SK-N-SH treated with all-trans-retinoic acid at 6 μM for 48 hours (cell line): ENCODE data around the gene ZNF486.
"Not testable (repeated sequence)": the region's sequence is repeated elsewhere in the genome, so short reads cannot be mapped to it uniquely, and the experiment has no call there.

Source experiments
- ATAC-seq: fragments of 200-7000 bp; cut with Tn5 transposase; 3 replicates; pipeline ENCODE4 v1.9.1; 2020; ENCODE audit warnings: mild to moderate bottlenecking, moderate library complexity
- ARNTL ChIP-seq: fragments of 450-650 bp; formaldehyde crosslinking; IDR thresholded peaks from 2 replicates; pipeline ENCODE4 v1.5.0; 2020; ENCODE audit warnings: low read depth, mild to moderate bottlenecking, moderate library complexity, borderline replicate concordance
- BACH2 ChIP-seq: fragments of 250-450 bp; sonication (Bioruptor Pico); IDR thresholded peaks from 2 replicates; pipeline ENCODE4 v1.9.0; 2021; ENCODE audit warnings: mild to moderate bottlenecking, borderline replicate concordance
- GLIS3 ChIP-seq: fragments of 250-450 bp; sonication (Bioruptor Pico); IDR thresholded peaks from 2 replicates; pipeline ENCODE4 v1.5.0; 2020; ENCODE audit warnings: mild to moderate bottlenecking, moderate library complexity
- ISL1 ChIP-seq: fragments of 250-450 bp; sonication (Bioruptor Pico); IDR thresholded peaks from 2 replicates; pipeline ENCODE4 v2.1.2; 2022; ENCODE audit warnings: mild to moderate bottlenecking, moderate library complexity
- OSR1 ChIP-seq: fragments of 250-450 bp; sonication (Bioruptor Pico); IDR thresholded peaks from 2 replicates; pipeline ENCODE4 v1.8.0; 2022; ENCODE audit warnings: moderate library complexity, mild to moderate bottlenecking, inconsistent platforms
- PPARA ChIP-seq: fragments of 250-450 bp; sonication (Bioruptor Pico); IDR thresholded peaks from 2 replicates; pipeline ENCODE4 v1.5.0; 2020; ENCODE audit warnings: mild to moderate bottlenecking, borderline replicate concordance
- RARB ChIP-seq: fragments of 250-450 bp; sonication (Bioruptor Pico); IDR thresholded peaks from 2 replicates; pipeline ENCODE4 v1.8.0; 2021; ENCODE audit warnings: mild to moderate bottlenecking, moderate library complexity
- SNAI2 ChIP-seq: fragments of 250-450 bp; sonication (Bioruptor Pico); IDR thresholded peaks from 2 replicates; pipeline ENCODE4 v1.5.0; 2020; ENCODE audit warnings: mild to moderate bottlenecking, moderate library complexity
- TCF4 ChIP-seq: fragments of 250-450 bp; sonication (Bioruptor Pico); IDR thresholded peaks from 2 replicates; pipeline ENCODE4 v1.8.0; 2021; ENCODE audit warnings: mild to moderate bottlenecking, moderate library complexity, borderline replicate concordance
- TOX ChIP-seq: fragments of 250-450 bp; sonication (Bioruptor Pico); IDR thresholded peaks from 2 replicates; pipeline ENCODE4 v1.8.0; 2021; ENCODE audit warnings: mild to moderate bottlenecking, moderate library complexity, borderline replicate concordance
- ZC3H10 ChIP-seq: fragments of 250-450 bp; sonication (Bioruptor Pico); IDR thresholded peaks from 2 replicates; pipeline ENCODE4 v1.5.1; 2021; ENCODE audit warnings: mild to moderate bottlenecking, moderate library complexity
- ZFP3 ChIP-seq: fragments of 250-450 bp; sonication (Bioruptor Pico); IDR thresholded peaks from 2 replicates; pipeline ENCODE4 v1.5.0; 2020; ENCODE audit warnings: mild to moderate bottlenecking, moderate library complexity
- ZFP30 ChIP-seq: fragments of 450-650 bp; formaldehyde crosslinking; IDR thresholded peaks from 2 replicates; pipeline ENCODE4 v1.5.0; 2022; ENCODE audit warnings: mild to moderate bottlenecking, moderate library complexity
- ZNF565 ChIP-seq: fragments of 450-650 bp; formaldehyde crosslinking; conservative IDR thresholded peaks from 2 replicates; pipeline ENCODE4 v1.5.0; 2020; ENCODE audit warnings: low read depth, mild to moderate bottlenecking, moderate library complexity
- ZNF70 ChIP-seq: fragments of 450-650 bp; formaldehyde crosslinking; IDR thresholded peaks from 2 replicates; pipeline ENCODE4 v1.5.0; 2020; ENCODE audit warnings: mild to moderate bottlenecking, moderate library complexity
- ZNF8 ChIP-seq: fragments of 450-650 bp; formaldehyde crosslinking; IDR thresholded peaks from 2 replicates; pipeline ENCODE4 v1.5.0; 2020; ENCODE audit warnings: mild to moderate bottlenecking, moderate library complexity
- TF ChIP-seq, protein P1 (sequence below): fragments of 250-450 bp; sonication (Bioruptor Pico); IDR thresholded peaks from 2 replicates; pipeline ENCODE4 v1.5.1; 2021; ENCODE audit warnings: mild to moderate bottlenecking, moderate library complexity
- TF ChIP-seq, protein P2 (sequence below): fragments of 250-450 bp; sonication (Bioruptor Pico); IDR thresholded peaks from 2 replicates; pipeline ENCODE4 v1.8.0; 2021; ENCODE audit warnings: low read depth, mild to moderate bottlenecking, moderate library complexity, borderline replicate concordance
- TF ChIP-seq, protein P3 (sequence below): fragments of 250-450 bp; sonication (Bioruptor Pico); IDR thresholded peaks from 2 replicates; pipeline ENCODE4 v1.5.0; 2020; ENCODE audit warnings: mild to moderate bottlenecking, moderate library complexity
- TF ChIP-seq, protein P4 (sequence below): fragments of 250-450 bp; sonication (Bioruptor Pico); IDR thresholded peaks from 2 replicates; pipeline ENCODE4 v1.5.1; 2020; ENCODE audit warnings: low read depth, mild to moderate bottlenecking, moderate library complexity

The ZNF486 gene

DNA sequence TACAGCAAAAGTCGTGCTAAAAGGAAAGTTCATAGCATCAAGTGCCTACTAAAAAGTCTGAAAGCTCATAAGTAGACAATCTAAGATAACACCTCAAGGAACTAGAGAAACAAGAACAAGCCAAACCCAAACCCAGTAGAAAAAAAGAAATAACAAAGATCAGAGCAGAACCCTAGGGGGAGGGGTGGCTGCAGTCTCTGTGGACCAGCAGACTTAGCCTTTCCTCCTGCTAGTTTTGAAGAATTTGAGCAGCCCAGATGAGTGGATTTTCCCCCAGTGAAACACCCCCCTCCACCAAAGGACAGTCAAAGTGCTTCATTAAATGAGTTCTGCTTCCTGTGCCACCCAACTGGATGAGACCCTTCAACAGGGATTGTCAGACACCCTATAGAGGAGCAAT lies 2.6 kb upstream of the ZNF486 start:
- TF ChIP-seq ZNF8 (CRISPR knock-in tag) (no peak), GLIS3 (CRISPR knock-in tag) (no peak), ZFP30 (CRISPR knock-in tag) (no peak), TOX (CRISPR knock-in tag) (no peak), RARB (no peak)
- no peak for ATAC-seq

DNA sequence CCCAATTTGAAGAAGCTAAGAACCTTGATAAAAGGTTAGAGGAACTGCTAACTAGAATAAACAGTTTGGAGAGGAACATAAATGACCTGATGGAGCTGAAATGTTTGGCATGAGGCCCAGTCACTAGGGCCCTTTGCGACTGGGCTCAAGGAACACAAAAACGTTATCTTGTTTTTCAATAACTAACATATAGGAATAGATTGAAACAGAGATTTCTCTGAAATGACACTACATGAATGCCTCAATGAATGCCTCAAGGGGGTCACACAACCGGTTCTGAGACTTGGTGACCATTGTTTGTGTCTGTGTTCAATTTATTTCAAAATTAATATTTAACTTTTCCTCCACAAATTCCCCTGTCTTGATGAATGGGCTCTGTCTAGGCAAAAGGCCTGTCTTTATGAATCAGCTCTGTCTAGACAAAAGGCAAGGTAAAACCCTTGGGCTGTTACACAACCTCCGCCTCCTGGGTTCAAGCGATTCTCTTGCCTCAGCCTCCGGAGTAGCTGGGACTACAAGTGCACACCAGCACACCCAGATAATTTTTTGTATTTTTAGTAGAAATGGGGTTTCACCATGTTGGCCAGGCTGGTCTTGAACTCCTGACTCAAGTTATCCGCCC lies 932 bp upstream of the ZNF486 start:
- TF ChIP-seq PPARA (CRISPR knock-in tag) (no peak), ZNF70 (CRISPR knock-in tag) (no peak), ZC3H10 (CRISPR knock-in tag) (no peak), TCF4 (CRISPR knock-in tag) (no peak), ZNF565 (CRISPR knock-in tag) (no peak), BACH2 (CRISPR knock-in tag) (no peak), ZFP3 (CRISPR knock-in tag) (no peak), ZNF8 (CRISPR knock-in tag) (no peak), OSR1 (CRISPR knock-in tag) (no peak), ARNTL (no peak), ZFP30 (CRISPR knock-in tag) (no peak), RARB (no peak), SNAI2 (CRISPR knock-in tag) (no peak), GLIS3 (CRISPR knock-in tag) (no peak), ISL1 (no peak), TOX (CRISPR knock-in tag) (no peak)
- TF ChIP-seq, protein P1, sequence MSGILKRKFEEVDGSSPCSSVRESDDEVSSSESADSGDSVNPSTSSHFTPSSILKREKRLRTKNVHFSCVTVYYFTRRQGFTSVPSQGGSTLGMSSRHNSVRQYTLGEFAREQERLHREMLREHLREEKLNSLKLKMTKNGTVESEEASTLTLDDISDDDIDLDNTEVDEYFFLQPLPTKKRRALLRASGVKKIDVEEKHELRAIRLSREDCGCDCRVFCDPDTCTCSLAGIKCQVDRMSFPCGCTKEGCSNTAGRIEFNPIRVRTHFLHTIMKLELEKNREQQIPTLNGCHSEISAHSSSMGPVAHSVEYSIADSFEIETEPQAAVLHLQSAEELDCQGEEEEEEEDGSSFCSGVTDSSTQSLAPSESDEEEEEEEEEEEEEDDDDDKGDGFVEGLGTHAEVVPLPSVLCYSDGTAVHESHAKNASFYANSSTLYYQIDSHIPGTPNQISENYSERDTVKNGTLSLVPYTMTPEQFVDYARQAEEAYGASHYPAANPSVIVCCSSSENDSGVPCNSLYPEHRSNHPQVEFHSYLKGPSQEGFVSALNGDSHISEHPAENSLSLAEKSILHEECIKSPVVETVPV, result no peak
- TF ChIP-seq, protein P2, sequence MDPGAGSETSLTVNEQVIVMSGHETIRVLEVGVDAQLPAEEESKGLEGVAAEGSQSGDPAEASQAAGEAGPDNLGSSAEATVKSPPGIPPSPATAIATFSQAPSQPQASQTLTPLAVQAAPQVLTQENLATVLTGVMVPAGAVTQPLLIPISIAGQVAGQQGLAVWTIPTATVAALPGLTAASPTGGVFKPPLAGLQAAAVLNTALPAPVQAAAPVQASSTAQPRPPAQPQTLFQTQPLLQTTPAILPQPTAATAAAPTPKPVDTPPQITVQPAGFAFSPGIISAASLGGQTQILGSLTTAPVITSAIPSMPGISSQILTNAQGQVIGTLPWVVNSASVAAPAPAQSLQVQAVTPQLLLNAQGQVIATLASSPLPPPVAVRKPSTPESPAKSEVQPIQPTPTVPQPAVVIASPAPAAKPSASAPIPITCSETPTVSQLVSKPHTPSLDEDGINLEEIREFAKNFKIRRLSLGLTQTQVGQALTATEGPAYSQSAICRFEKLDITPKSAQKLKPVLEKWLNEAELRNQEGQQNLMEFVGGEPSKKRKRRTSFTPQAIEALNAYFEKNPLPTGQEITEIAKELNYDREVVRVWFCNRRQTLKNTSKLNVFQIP (CRISPR knock-in tag), result no peak
- TF ChIP-seq, protein P3, sequence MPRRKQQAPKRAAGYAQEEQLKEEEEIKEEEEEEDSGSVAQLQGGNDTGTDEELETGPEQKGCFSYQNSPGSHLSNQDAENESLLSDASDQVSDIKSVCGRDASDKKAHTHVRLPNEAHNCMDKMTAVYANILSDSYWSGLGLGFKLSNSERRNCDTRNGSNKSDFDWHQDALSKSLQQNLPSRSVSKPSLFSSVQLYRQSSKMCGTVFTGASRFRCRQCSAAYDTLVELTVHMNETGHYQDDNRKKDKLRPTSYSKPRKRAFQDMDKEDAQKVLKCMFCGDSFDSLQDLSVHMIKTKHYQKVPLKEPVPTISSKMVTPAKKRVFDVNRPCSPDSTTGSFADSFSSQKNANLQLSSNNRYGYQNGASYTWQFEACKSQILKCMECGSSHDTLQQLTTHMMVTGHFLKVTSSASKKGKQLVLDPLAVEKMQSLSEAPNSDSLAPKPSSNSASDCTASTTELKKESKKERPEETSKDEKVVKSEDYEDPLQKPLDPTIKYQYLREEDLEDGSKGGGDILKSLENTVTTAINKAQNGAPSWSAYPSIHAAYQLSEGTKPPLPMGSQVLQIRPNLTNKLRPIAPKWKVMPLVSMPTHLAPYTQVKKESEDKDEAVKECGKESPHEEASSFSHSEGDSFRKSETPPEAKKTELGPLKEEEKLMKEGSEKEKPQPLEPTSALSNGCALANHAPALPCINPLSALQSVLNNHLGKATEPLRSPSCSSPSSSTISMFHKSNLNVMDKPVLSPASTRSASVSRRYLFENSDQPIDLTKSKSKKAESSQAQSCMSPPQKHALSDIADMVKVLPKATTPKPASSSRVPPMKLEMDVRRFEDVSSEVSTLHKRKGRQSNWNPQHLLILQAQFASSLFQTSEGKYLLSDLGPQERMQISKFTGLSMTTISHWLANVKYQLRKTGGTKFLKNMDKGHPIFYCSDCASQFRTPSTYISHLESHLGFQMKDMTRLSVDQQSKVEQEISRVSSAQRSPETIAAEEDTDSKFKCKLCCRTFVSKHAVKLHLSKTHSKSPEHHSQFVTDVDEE, result no peak
- ATAC-seq, result no peak

DNA sequence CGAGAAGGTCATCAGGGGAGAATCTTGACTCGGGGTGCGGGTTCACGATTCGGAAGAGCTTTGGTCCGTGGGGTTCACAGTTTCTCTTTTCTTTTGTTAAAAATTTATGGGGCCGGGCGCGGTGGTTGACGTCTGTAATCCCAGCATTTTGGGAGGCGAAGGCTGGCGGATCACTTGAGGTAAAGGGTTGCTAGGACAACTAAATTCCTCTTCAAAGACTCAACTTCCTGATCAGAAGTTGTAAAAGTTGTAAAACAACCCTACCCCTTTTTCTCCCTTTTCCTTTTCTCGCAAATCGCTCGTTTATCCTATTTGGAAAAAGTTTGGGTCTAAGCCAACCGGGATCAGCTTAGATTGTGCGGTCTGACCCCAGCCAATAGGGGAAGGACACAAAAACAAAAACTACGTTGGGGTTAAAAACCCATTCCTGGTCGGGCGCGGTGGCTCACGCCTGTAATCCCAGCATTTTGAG lies 673 bp downstream of the ZNF486 start:
- TF ChIP-seq, protein P2 (CRISPR knock-in tag), result no peak
- ATAC-seq, result peak; percentile 54

DNA sequence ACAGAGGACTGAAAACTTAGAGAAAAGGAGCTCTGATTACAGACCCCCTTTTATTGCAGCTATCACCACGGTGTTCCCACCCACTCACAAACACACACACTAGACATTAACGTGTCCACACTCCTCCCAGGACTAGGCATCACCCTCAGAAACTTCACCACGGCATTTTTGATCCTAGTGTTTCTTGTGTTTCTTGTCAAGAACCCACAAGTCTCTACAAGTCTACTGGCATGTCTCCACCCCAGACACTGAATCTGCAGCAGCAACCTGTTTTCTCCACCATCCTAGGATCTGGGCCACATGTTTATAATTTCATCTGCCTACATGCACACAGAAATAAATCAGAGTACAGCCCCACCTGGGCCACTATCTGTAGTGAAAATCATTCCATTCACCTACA lies 4.3 kb downstream of the ZNF486 start:
- no peak for ATAC-seq
- TF ChIP-seq ZNF565 (CRISPR knock-in tag) (no peak), RARB (no peak), PPARA (CRISPR knock-in tag) (no peak), ISL1 (no peak), ZNF70 (CRISPR knock-in tag) (no peak), ZC3H10 (CRISPR knock-in tag) (no peak), OSR1 (CRISPR knock-in tag) (no peak)
- TF ChIP-seq, protein P3, result no peak
- TF ChIP-seq, protein P4, sequence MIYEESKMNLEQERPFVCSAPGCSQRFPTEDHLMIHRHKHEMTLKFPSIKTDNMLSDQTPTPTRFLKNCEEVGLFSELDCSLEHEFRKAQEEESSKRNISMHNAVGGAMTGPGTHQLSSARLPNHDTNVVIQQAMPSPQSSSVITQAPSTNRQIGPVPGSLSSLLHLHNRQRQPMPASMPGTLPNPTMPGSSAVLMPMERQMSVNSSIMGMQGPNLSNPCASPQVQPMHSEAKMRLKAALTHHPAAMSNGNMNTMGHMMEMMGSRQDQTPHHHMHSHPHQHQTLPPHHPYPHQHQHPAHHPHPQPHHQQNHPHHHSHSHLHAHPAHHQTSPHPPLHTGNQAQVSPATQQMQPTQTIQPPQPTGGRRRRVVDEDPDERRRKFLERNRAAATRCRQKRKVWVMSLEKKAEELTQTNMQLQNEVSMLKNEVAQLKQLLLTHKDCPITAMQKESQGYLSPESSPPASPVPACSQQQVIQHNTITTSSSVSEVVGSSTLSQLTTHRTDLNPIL (CRISPR knock-in tag), result no peak

DNA sequence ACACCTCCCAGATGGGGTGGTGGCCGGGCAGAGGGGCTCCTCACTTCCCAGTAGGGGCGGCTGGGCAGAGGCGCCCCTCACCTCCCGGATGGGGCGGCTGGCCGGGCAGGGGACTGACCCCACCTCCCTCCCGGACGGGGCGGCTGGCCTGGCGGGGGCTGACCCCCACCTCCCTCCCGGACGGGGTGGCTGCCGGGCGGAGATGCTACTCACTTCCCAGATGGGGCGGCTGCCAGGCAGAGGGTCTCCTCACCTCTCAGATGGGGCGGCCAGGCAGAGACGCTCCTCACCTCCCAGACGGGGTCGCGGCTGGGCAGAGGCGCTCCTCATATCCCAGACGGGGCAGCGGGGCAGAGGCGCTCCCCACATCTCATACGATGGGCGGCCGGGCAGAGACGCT lies 8.8 kb downstream of the ZNF486 start:
- not testable (repeated sequence) for ATAC-seq

DNA sequence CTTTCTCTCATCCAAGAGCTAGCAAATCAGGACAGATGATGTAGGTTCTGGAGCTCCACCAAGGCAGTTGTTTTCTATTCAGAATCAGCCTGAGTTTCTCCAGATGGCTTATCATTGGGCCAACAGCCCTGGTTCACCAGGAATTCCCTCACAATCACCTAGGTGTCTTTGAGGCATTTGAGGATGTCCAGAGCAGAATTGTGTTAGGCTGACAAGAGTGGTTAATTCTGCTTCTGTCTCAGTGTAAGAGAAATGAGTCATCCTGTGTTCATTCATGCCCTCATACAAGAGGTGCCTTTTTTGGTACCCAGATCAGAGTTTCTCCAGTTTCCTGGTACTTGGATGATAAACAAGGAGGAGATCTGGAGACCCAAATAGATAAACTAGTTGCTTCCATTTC lies 12.9 kb downstream of the ZNF486 start:
- not testable (repeated sequence) for ATAC-seq
